HG03103 (cell line): ENCODE data around the gene POU6F2.
"Not testable (repeated sequence)": the region's sequence is repeated elsewhere in the genome, so short reads cannot be mapped to it uniquely, and the experiment has no call there.

Experiments used
- ATAC-seq: cut with Tn5 transposase; IDR thresholded peaks from one replicate; pipeline ENCODE4 v1.9.1; 2021; ENCODE audit warnings: low read depth; ENCODE audit not compliant: unreplicated experiment

POU6F2 gene, protein sequence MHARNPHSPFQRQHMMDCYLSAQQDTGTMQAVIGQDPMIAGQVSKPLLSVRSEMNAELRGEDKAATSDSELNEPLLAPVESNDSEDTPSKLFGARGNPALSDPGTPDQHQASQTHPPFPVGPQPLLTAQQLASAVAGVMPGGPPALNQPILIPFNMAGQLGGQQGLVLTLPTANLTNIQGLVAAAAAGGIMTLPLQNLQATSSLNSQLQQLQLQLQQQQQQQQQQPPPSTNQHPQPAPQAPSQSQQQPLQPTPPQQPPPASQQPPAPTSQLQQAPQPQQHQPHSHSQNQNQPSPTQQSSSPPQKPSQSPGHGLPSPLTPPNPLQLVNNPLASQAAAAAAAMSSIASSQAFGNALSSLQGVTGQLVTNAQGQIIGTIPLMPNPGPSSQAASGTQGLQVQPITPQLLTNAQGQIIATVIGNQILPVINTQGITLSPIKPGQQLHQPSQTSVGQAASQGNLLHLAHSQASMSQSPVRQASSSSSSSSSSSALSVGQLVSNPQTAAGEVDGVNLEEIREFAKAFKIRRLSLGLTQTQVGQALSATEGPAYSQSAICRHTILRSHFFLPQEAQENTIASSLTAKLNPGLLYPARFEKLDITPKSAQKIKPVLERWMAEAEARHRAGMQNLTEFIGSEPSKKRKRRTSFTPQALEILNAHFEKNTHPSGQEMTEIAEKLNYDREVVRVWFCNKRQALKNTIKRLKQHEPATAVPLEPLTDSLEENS

GRCh38 chr7:38977685-38978084 is at the start of gene POU6F2:
POU6F2 (plus strand) TSS chr7:38977909; CDS start chr7:38977954, 45 bp downstream.
- ATAC-seq = no peak

DNA sequence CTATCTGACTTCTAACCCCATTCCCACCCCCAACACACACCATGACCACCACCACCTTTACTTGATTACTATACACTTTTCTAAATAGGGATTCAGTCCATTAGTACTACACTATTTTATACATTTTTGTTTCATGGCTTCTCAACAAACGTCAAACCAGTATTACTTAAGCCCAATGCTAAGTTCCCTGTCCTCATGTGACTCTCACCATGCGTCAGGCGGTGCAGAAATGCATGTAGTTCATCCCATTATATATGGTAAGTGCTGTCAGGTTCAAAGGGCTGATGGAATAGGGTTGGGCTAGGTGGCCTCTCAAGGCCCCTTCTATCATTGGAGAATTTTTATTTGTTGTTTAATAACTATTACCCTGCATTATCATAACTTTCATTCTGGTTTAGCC is 49.2 kb upstream of the POU6F2 start:
- no peak for ATAC-seq

DNA sequence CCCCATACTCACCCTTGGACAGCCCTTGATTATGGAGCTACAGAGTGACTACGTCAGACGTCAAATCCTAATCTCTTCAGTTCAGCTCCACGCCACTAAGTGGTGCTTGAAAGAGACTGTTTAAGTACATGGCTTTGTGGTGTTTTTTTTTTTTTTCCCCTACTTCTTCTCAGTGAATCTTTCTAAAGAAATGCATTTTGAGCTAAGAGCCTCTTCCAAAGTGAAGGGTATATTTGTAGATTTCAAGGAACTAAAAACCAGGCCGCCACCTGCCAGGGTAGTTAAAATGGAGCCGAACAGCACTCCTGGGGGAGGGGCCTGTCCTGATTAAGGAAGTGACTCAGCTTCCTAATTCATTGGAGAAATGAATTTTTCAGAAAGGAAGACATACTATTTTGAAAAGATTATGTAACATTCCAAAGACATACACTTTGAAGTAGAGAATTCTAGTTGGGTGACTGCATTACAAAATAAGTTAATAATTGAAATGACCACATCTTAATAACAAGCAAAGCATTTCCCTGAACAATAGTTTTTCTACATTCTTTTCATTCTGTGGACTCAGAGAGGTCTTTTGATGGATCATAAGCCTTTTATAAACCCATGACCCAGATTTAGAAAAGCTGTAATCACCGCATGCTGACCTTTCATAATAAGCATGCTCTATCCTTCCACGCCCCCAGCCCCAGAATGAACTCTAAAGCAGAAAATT is 48.1 kb upstream of the POU6F2 start:
- ATAC-seq = no peak

DNA sequence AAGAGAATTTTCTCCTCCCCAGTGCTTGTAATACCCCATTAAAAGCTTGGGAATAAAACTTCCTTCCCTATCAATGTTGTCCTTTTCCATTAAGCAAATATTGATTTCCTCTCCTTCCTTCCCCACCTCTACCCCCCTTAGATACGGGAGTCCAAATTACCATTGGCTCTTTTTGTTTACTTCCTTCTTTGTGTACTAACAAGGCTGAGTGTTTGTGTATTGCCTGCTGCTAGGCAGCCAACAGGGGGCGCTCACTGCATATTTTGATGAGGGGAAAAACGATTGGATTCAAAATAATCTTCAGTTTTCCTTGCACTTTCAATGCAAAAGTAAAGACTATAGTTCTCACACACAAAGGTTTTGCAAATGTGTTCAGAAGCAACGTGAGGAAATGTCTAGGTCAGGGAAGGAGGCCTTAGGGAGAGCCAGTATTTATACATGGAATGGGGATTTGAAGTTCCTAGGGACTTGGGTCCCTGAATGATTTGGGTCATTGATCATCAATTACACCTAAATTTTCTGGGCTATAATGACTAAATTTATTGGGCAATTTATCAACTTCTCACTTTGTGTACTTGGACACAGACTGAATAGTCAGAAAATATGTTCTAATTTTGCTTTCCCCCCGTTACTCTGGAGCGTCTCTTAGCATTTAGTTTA is 45.1 kb upstream of the POU6F2 start:
- peak; percentile 89 for ATAC-seq

- no peak for ATAC-seq
These were observed 43.7 kb upstream of the POU6F2 start for GRCh38 chr7:38934051-38934450.

GRCh38 chr7:38934536-38934935 is 43.2 kb upstream of the POU6F2 start:
- no peak for ATAC-seq

GRCh38 chr7:38936641-38937040 is 41.1 kb upstream of the POU6F2 start:
- ATAC-seq = no peak

- no peak for ATAC-seq
These were observed 39.7 kb upstream of the POU6F2 start for GRCh38 chr7:38938001-38938485.

DNA sequence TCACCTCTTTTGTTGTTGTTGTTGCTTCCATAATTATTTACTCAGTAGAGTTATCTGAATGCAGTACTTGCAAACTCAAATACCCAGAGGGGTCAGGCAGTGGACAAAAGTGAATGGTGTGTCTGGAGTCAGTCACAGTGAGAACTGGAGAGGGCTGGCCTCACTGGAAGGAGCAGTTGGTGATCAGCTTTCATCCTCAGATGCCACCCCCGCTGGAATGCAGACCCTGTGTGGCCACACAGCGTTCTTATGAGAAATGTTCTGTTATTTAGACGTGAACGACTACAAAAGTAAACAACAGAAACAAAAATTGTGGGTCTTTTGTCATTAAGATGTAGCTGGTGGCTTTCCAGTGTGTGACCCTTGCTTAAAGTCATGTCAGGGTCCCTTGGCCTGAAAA is 39.1 kb upstream of the POU6F2 start:
- ATAC-seq = no peak

- no peak for ATAC-seq
These were observed 36.9 kb upstream of the POU6F2 start for GRCh38 chr7:38940774-38941173.

DNA sequence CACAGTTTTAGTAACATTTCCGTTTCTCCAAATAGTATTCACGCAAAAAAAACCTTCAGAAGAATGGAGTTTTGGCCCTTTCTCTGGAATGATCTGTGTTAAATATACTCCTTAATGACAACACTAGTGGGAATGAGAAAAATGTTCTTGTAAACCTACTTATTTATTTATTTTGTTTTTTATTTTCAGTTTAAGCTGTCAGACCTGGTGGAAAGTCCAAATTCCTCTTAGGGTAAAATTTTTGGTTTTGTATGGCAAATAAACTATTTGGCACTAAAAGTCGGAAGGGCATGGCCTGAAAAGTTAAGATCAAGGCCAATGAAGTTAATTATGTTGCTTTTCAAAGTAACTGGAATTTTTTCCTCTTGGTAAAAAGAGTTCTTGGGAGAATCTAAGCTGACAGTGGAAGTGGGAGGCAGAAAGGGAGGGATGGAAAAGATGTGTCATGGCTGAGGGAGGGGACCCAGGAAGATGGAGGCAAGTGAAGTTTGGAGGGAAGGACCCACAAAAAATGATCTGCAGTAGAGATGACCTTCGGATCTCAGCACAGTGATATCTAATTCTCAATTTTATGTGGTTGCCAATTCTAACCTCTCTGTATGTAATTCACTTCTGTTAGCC is 35.2 kb upstream of the POU6F2 start:
- ATAC-seq = no peak

DNA sequence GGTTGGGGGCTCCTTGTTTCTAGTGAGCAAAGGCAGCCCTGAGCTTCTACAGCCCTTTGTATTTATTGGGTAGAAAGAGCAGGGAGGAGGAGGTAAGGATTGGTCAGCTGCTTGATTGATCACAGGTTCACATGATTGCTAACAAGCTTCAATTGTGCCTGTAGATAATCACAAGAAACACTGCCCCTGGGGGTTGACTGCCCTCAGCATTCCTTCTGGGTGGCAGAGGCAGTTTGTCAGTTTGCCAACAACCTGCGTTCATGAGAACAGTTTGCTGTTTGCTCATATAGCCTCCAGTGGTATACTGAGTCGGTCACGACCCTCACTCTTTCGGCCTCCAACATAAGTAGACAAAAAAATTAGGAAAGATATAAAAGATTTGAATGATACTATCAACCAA is 30.2 kb upstream of the POU6F2 start:
- ATAC-seq = not testable (repeated sequence)

- no peak for ATAC-seq
These were observed 27.4 kb upstream of the POU6F2 start for GRCh38 chr7:38950309-38950708.

GRCh38 chr7:38951213-38951612 is 26.5 kb upstream of the POU6F2 start:
- ATAC-seq = no peak

DNA sequence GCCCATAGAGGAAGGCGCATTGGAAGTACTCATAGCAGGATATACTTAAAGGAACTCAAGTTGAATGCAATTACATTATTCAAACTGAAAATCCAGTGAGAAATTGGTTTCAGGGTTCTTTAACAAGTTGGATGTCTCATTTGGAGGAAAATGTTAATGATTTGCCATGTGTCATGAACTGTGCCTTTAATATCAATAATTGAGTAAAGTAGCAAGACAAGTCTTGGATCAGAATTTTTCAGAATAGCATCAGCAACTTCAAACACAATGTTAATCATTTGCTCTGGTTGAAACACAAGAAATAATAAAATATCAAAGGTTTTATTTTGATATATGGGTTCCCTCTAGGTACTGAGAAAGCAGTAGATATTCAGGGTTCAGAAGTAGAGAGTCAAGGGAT is 24.5 kb upstream of the POU6F2 start:
- no peak for ATAC-seq

DNA sequence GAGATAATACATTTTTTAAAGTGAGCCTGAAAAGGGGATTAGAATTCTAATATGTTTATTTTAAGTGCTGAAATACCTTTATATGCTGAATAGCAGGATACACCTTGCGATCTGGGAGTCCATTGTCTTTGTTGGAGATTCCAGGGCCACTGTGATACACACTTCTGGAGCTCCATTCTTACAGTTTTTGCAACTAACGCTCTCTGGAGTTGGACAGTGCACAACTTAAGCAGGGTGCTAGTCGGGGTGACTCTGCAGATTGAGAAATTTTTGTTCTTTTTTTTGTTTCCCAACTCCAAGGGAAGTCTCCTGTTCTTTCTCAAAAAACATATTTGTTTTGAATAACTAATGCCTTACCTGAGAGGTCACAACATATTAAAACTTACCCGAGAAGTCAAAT is 23.7 kb upstream of the POU6F2 start:
- ATAC-seq = no peak

GRCh38 chr7:38955892-38956291 is 21.8 kb upstream of the POU6F2 start:
- no peak for ATAC-seq

DNA sequence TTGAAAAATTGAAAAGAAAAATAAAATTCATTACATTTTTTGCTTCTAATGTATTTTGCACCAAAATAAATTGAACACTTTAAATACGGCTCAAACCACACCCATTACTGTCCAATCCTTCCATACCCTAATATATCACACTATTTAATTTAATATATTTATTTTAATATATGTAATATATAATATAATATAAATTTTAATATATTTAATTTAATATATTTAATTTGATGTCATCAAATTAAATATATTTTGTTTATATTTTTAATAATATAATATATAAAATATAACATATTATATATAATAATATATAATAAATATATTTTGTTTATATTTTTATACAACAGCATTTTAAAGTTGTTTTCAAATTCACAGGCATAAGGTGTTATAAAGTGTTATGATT is 15.7 kb upstream of the POU6F2 start:
- ATAC-seq = no peak

- no peak for ATAC-seq
These were observed 12.8 kb upstream of the POU6F2 start for GRCh38 chr7:38964921-38965320.

- no peak for ATAC-seq
These were observed 3.9 kb upstream of the POU6F2 start for GRCh38 chr7:38973760-38974159.
